ENCODE results near the gene ADCK1.

- no peak for TF ChIP-seq EZH2 (IDR thresholded peaks at IDR 0.05; ENCODE audit: low read length, unreplicated experiment)
- TF ChIP-seq, protein P1, sequence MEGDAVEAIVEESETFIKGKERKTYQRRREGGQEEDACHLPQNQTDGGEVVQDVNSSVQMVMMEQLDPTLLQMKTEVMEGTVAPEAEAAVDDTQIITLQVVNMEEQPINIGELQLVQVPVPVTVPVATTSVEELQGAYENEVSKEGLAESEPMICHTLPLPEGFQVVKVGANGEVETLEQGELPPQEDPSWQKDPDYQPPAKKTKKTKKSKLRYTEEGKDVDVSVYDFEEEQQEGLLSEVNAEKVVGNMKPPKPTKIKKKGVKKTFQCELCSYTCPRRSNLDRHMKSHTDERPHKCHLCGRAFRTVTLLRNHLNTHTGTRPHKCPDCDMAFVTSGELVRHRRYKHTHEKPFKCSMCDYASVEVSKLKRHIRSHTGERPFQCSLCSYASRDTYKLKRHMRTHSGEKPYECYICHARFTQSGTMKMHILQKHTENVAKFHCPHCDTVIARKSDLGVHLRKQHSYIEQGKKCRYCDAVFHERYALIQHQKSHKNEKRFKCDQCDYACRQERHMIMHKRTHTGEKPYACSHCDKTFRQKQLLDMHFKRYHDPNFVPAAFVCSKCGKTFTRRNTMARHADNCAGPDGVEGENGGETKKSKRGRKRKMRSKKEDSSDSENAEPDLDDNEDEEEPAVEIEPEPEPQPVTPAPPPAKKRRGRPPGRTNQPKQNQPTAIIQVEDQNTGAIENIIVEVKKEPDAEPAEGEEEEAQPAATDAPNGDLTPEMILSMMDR (conservative IDR thresholded peaks at IDR 0.05; ENCODE audit: low read depth, low read length) = no peak
Measured at GRCh38 chr14:77967110-77967509, 167.2 kb downstream of the ADCK1 start.
